GM19395 (cell line): ENCODE results near the gene TEAD1.
A peak's percentile ranks its signal among the peaks of the same experiment; 100 is the strongest.

ENCODE experiments used
- ATAC-seq: cut with Tn5 transposase; IDR thresholded peaks from one replicate; pipeline ENCODE4 v1.9.1; 2021; ENCODE audit warnings: mild to moderate bottlenecking, moderate library complexity; ENCODE audit not compliant: unreplicated experiment

Gene TEAD1

GRCh38 chr11:12924650-12925049 lies 250.4 kb downstream of the TEAD1 start:
- no peak for ATAC-seq

GRCh38 chr11:12925520-12925919 lies 251.3 kb downstream of the TEAD1 start:
- no peak for ATAC-seq

DNA sequence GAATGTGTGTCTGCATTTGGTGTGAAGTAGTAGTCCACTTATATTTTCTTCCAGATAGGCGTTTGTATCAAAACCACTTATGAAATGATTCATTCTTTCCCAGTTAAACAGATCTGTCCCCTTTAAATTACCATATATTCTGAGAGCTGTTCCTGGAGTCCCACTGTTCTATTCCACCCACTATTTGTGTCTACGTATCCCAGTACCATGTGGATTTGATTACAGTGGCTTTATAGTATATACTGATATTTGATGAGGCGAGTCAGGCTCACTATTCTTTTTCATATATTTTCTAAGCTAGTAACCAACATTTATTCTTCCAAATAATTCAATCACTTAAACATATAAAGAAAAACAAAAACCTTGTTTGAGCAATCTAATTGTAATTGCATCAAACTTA lies 253.0 kb downstream of the TEAD1 start:
- no peak for ATAC-seq

- no peak for ATAC-seq
These were observed 253.7 kb downstream of the TEAD1 start for GRCh38 chr11:12927886-12928285.

DNA sequence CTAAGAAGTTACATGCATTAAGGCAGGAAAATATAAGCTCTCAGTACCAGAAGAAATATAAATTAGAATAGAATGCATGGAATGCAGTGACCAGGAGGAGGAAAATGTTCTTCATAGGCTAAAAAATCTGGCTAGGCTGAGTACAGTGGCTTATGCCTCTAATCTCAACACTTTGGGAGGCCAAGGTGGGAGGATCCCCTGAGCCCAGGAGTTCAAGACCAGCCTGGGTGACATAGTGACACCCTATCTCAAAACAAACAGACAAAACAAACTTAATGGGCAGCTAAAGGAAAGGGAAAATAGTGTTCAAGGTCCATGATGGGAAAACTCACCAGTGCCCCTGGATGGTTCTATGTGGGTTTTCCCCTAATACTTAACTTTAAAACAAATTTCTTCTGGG lies 256.6 kb downstream of the TEAD1 start:
- ATAC-seq: no peak

- ATAC-seq: no peak
These were observed 258.3 kb downstream of the TEAD1 start for GRCh38 chr11:12932485-12932884.

DNA sequence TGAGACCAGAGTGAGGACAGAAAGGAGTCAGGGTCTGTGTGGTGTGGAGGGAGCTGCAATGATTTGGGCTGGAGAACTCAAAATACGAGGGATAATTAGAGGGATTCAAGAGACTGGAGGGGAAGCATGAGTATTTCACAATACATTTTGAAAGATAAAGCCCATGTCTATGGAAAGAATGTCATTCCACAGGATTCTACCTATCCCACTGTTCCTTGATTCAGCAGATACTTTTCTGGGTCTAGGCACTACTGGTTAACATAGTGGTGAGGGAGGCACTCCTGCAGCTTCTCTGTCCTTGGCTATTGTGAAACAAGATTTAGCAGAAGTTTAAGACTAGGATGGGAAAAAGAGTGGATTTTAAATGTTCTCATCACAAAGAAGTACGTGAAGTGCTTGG lies 262.0 kb downstream of the TEAD1 start:
- no peak for ATAC-seq

GRCh38 chr11:12938590-12939247 lies 264.5 kb downstream of the TEAD1 start:
- no peak for ATAC-seq

- no peak for ATAC-seq
These were observed 267.4 kb downstream of the TEAD1 start for GRCh38 chr11:12941671-12942070.

DNA sequence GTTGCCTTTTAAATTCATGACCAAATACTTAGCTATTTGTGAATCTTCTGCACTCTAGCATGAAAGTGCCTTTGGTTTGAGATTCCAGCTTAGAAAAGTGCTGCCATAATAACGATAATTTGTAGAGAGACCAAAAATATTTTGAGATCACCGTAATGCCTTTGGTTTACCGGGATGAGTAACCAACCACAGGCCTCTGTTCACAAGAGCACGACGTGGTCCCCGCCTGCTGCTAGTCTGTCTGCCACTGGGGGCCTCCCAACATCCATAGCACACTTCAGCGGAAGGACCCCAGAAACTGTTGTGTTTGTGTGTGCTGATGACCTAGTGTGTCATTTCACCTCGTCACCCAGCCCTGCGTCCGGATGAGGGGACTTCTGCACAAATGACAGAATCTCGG lies 267.9 kb downstream of the TEAD1 start:
- ATAC-seq: no peak

- ATAC-seq: no peak
These were observed 269.1 kb downstream of the TEAD1 start for GRCh38 chr11:12943311-12943710.

- no peak for ATAC-seq
These were observed 270.7 kb downstream of the TEAD1 start for GRCh38 chr11:12944889-12945288.

GRCh38 chr11:12949453-12949852 lies 275.2 kb downstream of the TEAD1 start:
- no peak for ATAC-seq

- ATAC-seq: no peak
These were observed 276.4 kb downstream of the TEAD1 start for GRCh38 chr11:12950670-12951069.

- no peak for ATAC-seq
These were observed 277.2 kb downstream of the TEAD1 start for GRCh38 chr11:12951376-12951775.

DNA sequence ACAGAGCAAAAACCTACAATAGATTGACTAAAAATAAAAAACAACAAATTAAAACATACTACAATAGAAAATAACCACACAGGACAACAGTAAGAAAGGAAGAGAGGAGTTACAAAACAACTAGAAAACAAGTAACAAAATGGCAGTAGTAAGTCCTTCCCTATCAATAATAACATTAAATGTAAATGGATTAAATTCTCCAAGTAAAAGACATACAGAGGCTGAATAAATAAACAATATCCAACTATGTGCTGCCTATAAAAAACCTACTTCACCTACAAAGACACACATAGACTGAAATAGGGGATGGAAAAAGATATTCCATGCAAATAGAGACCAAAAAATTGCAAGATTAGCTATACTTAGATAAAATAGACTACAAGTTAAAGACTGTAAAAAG lies 277.9 kb downstream of the TEAD1 start:
- ATAC-seq: no peak

DNA sequence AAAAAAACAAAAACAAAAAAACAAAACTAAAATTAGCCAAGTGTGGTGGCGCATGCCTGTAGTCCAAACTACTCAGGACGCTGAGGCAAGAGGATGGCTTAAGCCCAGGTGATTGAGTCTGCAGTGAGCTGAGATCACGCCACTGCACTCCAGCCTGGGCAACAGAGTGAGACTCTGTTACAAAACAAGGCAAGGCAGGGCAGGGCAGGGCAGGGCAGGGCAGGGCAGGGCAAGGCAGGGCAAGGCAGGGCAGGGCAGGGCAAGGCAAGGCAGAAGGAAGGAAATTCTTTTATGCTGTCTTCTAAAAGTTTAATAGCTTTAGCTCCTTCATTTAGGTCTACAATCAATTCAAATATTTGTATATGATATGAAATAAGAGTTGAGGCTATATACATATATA lies 284.8 kb downstream of the TEAD1 start:
- ATAC-seq: no peak

DNA sequence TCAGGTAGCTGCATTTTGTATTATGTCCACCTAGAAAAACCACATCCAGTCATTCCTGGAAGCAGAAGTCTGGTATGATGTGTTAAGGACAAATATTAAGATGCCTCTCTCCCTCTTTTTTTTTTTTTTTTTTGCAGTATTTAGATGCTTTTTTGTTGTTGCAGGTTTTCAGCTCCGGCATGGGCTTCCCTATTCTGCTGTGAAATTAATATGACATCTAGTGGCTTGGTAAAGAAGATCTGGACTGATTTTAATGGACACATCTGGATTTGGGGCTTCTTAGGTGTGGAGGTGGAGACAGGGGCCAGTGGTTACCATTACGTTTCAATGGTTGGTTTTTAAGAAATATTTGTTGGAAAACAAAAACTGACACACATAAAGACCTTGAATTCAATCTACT lies 287.4 kb downstream of the TEAD1 start:
- ATAC-seq: no peak

DNA sequence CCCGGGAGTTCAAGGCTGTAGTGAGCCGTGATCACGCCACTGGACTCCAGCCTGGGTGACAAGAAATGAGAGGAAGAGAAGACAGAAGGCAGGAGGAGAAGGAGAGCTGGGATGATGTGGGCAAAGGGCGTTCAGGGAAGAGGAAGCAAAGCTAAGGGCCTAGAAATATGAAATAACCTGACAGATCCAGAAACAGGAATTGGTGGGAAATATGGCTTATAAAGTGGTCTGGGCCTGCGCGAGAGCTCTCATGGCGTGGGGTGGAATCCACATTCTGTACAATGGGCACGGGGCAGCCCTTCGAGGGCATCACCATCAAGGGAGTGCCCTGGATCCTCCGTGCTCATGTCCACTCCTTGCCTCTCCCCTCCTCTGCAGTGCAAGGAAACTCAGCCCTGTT lies 288.1 kb downstream of the TEAD1 start:
- no peak for ATAC-seq

DNA sequence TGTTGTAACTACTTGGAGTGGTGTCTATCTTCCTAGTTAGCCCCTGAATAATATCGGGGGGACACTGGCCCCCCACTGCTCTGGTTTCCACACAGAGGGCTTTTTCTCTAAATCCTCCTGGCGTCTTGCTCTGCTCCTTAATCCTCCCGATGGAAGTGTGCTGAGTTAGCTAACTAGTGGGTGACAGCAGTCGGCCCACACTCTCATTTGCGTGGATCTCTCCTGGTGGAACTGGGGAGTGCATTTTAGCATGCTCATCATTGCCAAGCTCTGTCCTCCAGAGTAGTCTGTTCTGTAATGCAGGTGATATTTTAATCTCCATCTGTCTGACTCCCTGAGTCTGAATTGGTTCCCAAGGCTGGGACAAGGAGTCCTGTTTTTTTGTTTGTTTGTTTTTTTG lies 288.8 kb downstream of the TEAD1 start:
- no peak for ATAC-seq

- ATAC-seq: peak; percentile 89
These were observed 289.7 kb downstream of the TEAD1 start for GRCh38 chr11:12963792-12964536.

DNA sequence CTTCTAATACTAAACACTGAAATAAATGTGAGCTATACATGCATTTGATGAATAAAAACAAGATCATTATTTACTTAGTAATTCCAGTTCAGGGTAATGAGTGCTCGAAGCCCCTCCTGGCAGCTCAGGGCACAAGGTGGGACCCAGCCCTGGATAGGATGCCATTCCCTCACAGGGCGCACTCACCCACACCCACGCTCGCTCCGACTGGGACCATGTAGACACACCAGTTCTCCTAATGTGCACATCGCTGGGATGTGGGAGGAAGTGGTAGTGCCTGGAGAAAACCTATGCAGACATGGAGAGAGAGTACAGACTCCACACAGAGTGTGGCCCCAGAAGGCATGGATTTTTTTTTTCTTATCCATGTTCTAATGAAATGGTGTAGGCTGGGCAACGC lies 290.4 kb downstream of the TEAD1 start:
- ATAC-seq: no peak

- ATAC-seq: no peak
These were observed 291.8 kb downstream of the TEAD1 start for GRCh38 chr11:12966002-12966401.
